ENCODE data around the gene STON2. TPM values are rescaled to one million over a fixed set of nuclear protein-coding genes. Genes with fewer than 3 reads are reported as not detected.

STON2 gene
- total and polyA plus RNA-seq, 3 experiments from 2014 or later, result 0.22 TPM; not detected in 2

GRCh38 chr14:81366214-81366613 is 33.9 kb downstream of the STON2 start:
- CTCF ChIA-PET, result no interaction called here
- Mint-ChIP-seq H3K36me3 (no peaks in the 10 kb centered on the region), H3K4me3 (no peak overlapping the region), H3K27me3 (peaks cover 1 to 26% of the 10 kb centered on the region in 2 donors), H3K27ac (no peak overlapping the region), H3K4me1 (no peaks in the 10 kb centered on the region), H3K9me3 (no peaks in the 10 kb centered on the region)
- no peak overlapping the region for H3K27ac ChIP-seq (ENCODE audit: low read depth, low read length)
- no peaks in the 10 kb centered on the region for H3K27me3 ChIP-seq (ENCODE audit: insufficient read depth, low read length, poor library complexity, severe bottlenecking)
- DNase-seq, result no peak
- POLR2A ChIA-PET, result no interaction called here
- H3K4me3 ChIP-seq (ENCODE audit: low read length), result no peak overlapping the region
- no peaks in the 10 kb centered on the region for H3K9me3 ChIP-seq (ENCODE audit: low read length)
- no peaks in the 10 kb centered on the region for H3K36me3 ChIP-seq (ENCODE audit: insufficient read depth, low read length)
- H3K4me1 ChIP-seq (ENCODE audit: insufficient read depth, low read length), result no peaks in the 10 kb centered on the region

GRCh38 chr14:81363746-81364378 is 36.3 kb downstream of the STON2 start:
- Mint-ChIP-seq H3K4me1 (no peaks in the 10 kb centered on the region), H3K27me3 (peaks cover 3 to 12% of the 10 kb centered on the region in 2 donors), H3K9me3 (no peaks in the 10 kb centered on the region), H3K4me3 (no peak overlapping the region), H3K27ac (no peak overlapping the region), H3K36me3 (no peaks in the 10 kb centered on the region)
- DNase-seq, result no peak
- Histone ChIP-seq H3K27ac (ENCODE audit: low read depth, low read length) (no peak overlapping the region), H3K4me3 (ENCODE audit: low read length) (no peak overlapping the region), H3K27me3 (ENCODE audit: insufficient read depth, low read length, poor library complexity, severe bottlenecking) (no peaks in the 10 kb centered on the region), H3K9me3 (ENCODE audit: low read length) (no peaks in the 10 kb centered on the region), H3K4me1 (ENCODE audit: insufficient read depth, low read length) (no peaks in the 10 kb centered on the region), H3K36me3 (ENCODE audit: insufficient read depth, low read length) (no peaks in the 10 kb centered on the region)
- ChIA-PET POLR2A (no interaction called here), CTCF (no interaction called here)

- Mint-ChIP-seq H3K36me3 (no peaks in the 10 kb centered on the region), H3K27me3 (peaks cover 9% of the 10 kb centered on the region in 2 donors), H3K9me3 (peaks cover 14 to 25% (median 19%) of the 10 kb centered on the region in 5 donors), H3K27ac (no peak overlapping the region), H3K4me1 (no peaks in the 10 kb centered on the region), H3K4me3 (no peak overlapping the region)
- Histone ChIP-seq H3K27me3 (ENCODE audit: insufficient read depth, low read length, poor library complexity, severe bottlenecking) (no peaks in the 10 kb centered on the region), H3K4me1 (ENCODE audit: insufficient read depth, low read length) (no peaks in the 10 kb centered on the region), H3K4me3 (ENCODE audit: low read length) (no peak overlapping the region), H3K9me3 (ENCODE audit: low read length) (no peaks in the 10 kb centered on the region), H3K36me3 (ENCODE audit: insufficient read depth, low read length) (no peaks in the 10 kb centered on the region), H3K27ac (ENCODE audit: low read depth, low read length) (no peak overlapping the region)
- DNase-seq, result no peak
- ChIA-PET CTCF (no interaction called here), POLR2A (no interaction called here)
These were observed 46.3 kb downstream of the STON2 start for GRCh38 chr14:81353691-81354323.

GRCh38 chr14:81352413-81352812 is 47.7 kb downstream of the STON2 start:
- no peaks in the 10 kb centered on the region for H3K27me3 ChIP-seq (ENCODE audit: insufficient read depth, low read length, poor library complexity, severe bottlenecking)
- H3K4me3 ChIP-seq (ENCODE audit: low read length), result no peak overlapping the region
- Mint-ChIP-seq H3K4me1 (no peaks in the 10 kb centered on the region), H3K27ac (no peak overlapping the region), H3K27me3 (peaks cover 9% of the 10 kb centered on the region in 2 donors), H3K9me3 (peaks cover 14 to 25% (median 19%) of the 10 kb centered on the region in 5 donors), H3K36me3 (no peaks in the 10 kb centered on the region), H3K4me3 (no peak overlapping the region)
- H3K27ac ChIP-seq (ENCODE audit: low read depth, low read length), result no peak overlapping the region
- ChIA-PET CTCF (no interaction called here), POLR2A (no interaction called here)
- H3K36me3 ChIP-seq (ENCODE audit: insufficient read depth, low read length), result no peaks in the 10 kb centered on the region
- no peaks in the 10 kb centered on the region for H3K4me1 ChIP-seq (ENCODE audit: insufficient read depth, low read length)
- no peaks in the 10 kb centered on the region for H3K9me3 ChIP-seq (ENCODE audit: low read length)
- DNase-seq, result no peak

- ChIA-PET POLR2A (no interaction called here), CTCF (no interaction called here)
- DNase-seq, result no peak
- peaks cover 9 to 10% of the 10 kb centered on the region in 2 donors for H3K27me3 Mint-ChIP-seq
- no peak overlapping the region for H3K4me3 Mint-ChIP-seq
- H3K9me3 ChIP-seq (ENCODE audit: low read length), result no peaks in the 10 kb centered on the region
- no peaks in the 10 kb centered on the region for H3K36me3 Mint-ChIP-seq
- no peaks in the 10 kb centered on the region for H3K36me3 ChIP-seq (ENCODE audit: insufficient read depth, low read length)
- H3K9me3 Mint-ChIP-seq, result peaks cover 14 to 25% (median 18%) of the 10 kb centered on the region in 5 donors
- no peaks in the 10 kb centered on the region for H3K4me1 Mint-ChIP-seq
- H3K27me3 ChIP-seq (ENCODE audit: insufficient read depth, low read length, poor library complexity, severe bottlenecking), result no peaks in the 10 kb centered on the region
- H3K4me1 ChIP-seq (ENCODE audit: insufficient read depth, low read length), result no peaks in the 10 kb centered on the region
- no peak overlapping the region for H3K27ac ChIP-seq (ENCODE audit: low read depth, low read length)
- H3K4me3 ChIP-seq (ENCODE audit: low read length), result no peak overlapping the region
- H3K27ac Mint-ChIP-seq, result no peak overlapping the region
These were observed 48.9 kb downstream of the STON2 start for GRCh38 chr14:81351205-81351604.

- Histone ChIP-seq H3K4me3 (ENCODE audit: low read length) (no peak overlapping the region), H3K9me3 (ENCODE audit: low read length) (no peaks in the 10 kb centered on the region), H3K27ac (ENCODE audit: low read depth, low read length) (no peak overlapping the region), H3K4me1 (ENCODE audit: insufficient read depth, low read length) (no peaks in the 10 kb centered on the region), H3K27me3 (ENCODE audit: insufficient read depth, low read length, poor library complexity, severe bottlenecking) (no peaks in the 10 kb centered on the region), H3K36me3 (ENCODE audit: insufficient read depth, low read length) (no peaks in the 10 kb centered on the region)
- no peak for DNase-seq
- Mint-ChIP-seq H3K36me3 (no peaks in the 10 kb centered on the region), H3K4me1 (no peaks in the 10 kb centered on the region), H3K27ac (no peak overlapping the region), H3K4me3 (no peak overlapping the region), H3K9me3 (peaks cover 14 to 25% (median 18%) of the 10 kb centered on the region in 5 donors), H3K27me3 (peaks cover 9 to 13% of the 10 kb centered on the region in 2 donors)
- CTCF ChIA-PET, result no interaction called here
- POLR2A ChIA-PET, result no interaction called here
These were observed 49.6 kb downstream of the STON2 start for GRCh38 chr14:81350344-81351130.

GRCh38 chr14:81348061-81348460 is 52.1 kb downstream of the STON2 start:
- DNase-seq, result no peak
- peaks cover 0 to 11% (median 1%) of the 10 kb centered on the region in 5 donors for H3K9me3 Mint-ChIP-seq
- H3K36me3 Mint-ChIP-seq, result no peaks in the 10 kb centered on the region
- H3K4me1 Mint-ChIP-seq, result no peaks in the 10 kb centered on the region
- H3K27me3 ChIP-seq (ENCODE audit: insufficient read depth, low read length, poor library complexity, severe bottlenecking), result no peaks in the 10 kb centered on the region
- H3K4me1 ChIP-seq (ENCODE audit: insufficient read depth, low read length), result no peaks in the 10 kb centered on the region
- no peak overlapping the region for H3K4me3 Mint-ChIP-seq
- no peak overlapping the region for H3K4me3 ChIP-seq (ENCODE audit: low read length)
- no peaks in the 10 kb centered on the region for H3K9me3 ChIP-seq (ENCODE audit: low read length)
- ChIA-PET POLR2A (no interaction called here), CTCF (no interaction called here)
- peaks cover 6 to 16% of the 10 kb centered on the region in 2 donors for H3K27me3 Mint-ChIP-seq
- no peak overlapping the region for H3K27ac Mint-ChIP-seq
- H3K27ac ChIP-seq (ENCODE audit: low read depth, low read length), result no peak overlapping the region
- no peaks in the 10 kb centered on the region for H3K36me3 ChIP-seq (ENCODE audit: insufficient read depth, low read length)

GRCh38 chr14:81345781-81346180 is 54.3 kb downstream of the STON2 start:
- Mint-ChIP-seq H3K4me1 (no peaks in the 10 kb centered on the region), H3K9me3 (peaks cover 0 to 1% (median 0%) of the 10 kb centered on the region in 5 donors)

More at GRCh38 chr14:81345781-81346180, 54.3 kb downstream of the STON2 start:
- Histone ChIP-seq H3K27ac (ENCODE audit: low read depth, low read length) (no peak overlapping the region), H3K4me1 (ENCODE audit: insufficient read depth, low read length) (no peaks in the 10 kb centered on the region), H3K4me3 (ENCODE audit: low read length) (no peak overlapping the region), H3K27me3 (ENCODE audit: insufficient read depth, low read length, poor library complexity, severe bottlenecking) (no peaks in the 10 kb centered on the region), H3K9me3 (ENCODE audit: low read length) (no peaks in the 10 kb centered on the region), H3K36me3 (ENCODE audit: insufficient read depth, low read length) (no peaks in the 10 kb centered on the region)
- CTCF ChIA-PET, result no interaction called here
- DNase-seq, result no peak
- no peaks in the 10 kb centered on the region for H3K36me3 Mint-ChIP-seq
- H3K27ac Mint-ChIP-seq, result no peak overlapping the region
- no peak overlapping the region for H3K4me3 Mint-ChIP-seq
- POLR2A ChIA-PET, result no interaction called here
- H3K27me3 Mint-ChIP-seq, result peaks cover 11 to 23% of the 10 kb centered on the region in 2 donors

Measured in CD8-positive, alpha-beta memory T cell (primary cell).